ENCODE measurements around the gene ADAMTS18.

DNA sequence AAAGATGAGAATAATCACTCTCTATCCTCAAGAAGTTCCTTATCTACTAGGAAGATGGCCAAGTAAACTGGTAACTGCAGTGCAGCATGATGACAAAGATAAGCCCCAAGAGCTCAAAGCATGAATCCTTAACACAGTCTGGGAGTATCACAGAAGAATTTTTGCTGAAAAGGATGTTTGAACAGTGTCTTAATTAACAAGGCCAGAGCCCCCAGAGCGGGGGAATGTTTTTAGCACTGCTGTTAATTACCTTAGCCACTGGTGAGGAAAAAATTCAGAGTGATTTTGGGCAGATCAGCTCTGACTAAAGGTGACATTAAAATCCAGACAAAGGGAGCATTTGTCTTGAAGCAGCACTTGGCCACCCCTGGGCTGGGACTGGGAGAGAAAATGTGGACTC, 30.1 kb downstream of the ADAMTS18 start:
- no peak for TF ChIP-seq POLR2A (IDR thresholded peaks at IDR 0.05)
- TF ChIP-seq, protein P1, sequence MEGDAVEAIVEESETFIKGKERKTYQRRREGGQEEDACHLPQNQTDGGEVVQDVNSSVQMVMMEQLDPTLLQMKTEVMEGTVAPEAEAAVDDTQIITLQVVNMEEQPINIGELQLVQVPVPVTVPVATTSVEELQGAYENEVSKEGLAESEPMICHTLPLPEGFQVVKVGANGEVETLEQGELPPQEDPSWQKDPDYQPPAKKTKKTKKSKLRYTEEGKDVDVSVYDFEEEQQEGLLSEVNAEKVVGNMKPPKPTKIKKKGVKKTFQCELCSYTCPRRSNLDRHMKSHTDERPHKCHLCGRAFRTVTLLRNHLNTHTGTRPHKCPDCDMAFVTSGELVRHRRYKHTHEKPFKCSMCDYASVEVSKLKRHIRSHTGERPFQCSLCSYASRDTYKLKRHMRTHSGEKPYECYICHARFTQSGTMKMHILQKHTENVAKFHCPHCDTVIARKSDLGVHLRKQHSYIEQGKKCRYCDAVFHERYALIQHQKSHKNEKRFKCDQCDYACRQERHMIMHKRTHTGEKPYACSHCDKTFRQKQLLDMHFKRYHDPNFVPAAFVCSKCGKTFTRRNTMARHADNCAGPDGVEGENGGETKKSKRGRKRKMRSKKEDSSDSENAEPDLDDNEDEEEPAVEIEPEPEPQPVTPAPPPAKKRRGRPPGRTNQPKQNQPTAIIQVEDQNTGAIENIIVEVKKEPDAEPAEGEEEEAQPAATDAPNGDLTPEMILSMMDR (IDR thresholded peaks at IDR 0.05) = no peak

Measured in body of pancreas (tissue), 4 donors.